ENCODE data around the gene TMOD1. TPM values are rescaled to one million over a fixed set of nuclear protein-coding genes. Genes with fewer than 3 reads are reported as not detected.

Gene TMOD1
- total and polyA plus RNA-seq, 3 donors from 2014 or later = 3.9 to 7.8 (median 3.9) TPM

DNA sequence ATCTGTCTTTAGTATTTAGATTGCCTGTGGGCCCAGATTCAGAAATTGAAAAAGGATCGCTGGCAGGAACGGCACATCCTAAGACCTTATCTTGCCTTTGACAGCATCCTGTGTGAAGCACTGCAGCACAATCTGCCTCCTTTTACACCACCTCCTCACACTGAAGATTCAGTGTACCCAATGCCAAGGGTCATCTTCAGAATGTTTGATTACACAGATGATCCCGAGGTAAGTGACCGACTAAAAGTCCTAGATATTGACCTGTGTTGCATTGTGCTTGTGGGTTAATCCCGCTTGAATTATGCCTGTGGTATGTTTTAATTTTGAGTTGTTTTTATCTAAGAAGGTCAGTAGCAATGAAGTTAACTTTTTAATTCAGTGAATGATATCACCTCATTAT, 146.5 kb downstream of the TMOD1 start:
- intact Hi-C loops (cut with DNase I; ENCODE audit: low total_unique reads) = no loop called here
- no peaks in the 10 kb centered on the region for H3K36me3 ChIP-seq (ENCODE audit: low read depth, missing control alignments)

More for the DNA sequence above, 146.5 kb downstream of the TMOD1 start:
- Histone ChIP-seq H3K27ac (no peak overlapping the region), H3K9me3 (no peaks in the 10 kb centered on the region), H3K4me3 (no peak overlapping the region), H3K4me1 (no peaks in the 10 kb centered on the region), H3K27me3 (no peaks in the 10 kb centered on the region)
- TF ChIP-seq, protein P1, sequence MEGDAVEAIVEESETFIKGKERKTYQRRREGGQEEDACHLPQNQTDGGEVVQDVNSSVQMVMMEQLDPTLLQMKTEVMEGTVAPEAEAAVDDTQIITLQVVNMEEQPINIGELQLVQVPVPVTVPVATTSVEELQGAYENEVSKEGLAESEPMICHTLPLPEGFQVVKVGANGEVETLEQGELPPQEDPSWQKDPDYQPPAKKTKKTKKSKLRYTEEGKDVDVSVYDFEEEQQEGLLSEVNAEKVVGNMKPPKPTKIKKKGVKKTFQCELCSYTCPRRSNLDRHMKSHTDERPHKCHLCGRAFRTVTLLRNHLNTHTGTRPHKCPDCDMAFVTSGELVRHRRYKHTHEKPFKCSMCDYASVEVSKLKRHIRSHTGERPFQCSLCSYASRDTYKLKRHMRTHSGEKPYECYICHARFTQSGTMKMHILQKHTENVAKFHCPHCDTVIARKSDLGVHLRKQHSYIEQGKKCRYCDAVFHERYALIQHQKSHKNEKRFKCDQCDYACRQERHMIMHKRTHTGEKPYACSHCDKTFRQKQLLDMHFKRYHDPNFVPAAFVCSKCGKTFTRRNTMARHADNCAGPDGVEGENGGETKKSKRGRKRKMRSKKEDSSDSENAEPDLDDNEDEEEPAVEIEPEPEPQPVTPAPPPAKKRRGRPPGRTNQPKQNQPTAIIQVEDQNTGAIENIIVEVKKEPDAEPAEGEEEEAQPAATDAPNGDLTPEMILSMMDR (IDR thresholded peaks at IDR 0.05) = no peak
- TF ChIP-seq POLR2A (IDR thresholded peaks at IDR 0.05) = no peak
- no peak for DNase-seq
- 91 to 92% methylated on average over 5 of the region's 5 CpGs for WGBS, 2 donors

Other genes starting within 250 kb of the TMOD1 start
- 10 to 100 TPM; 52.3 to 66.1 TPM for gene CCDC180, start 194.0 kb upstream of the TMOD1 start, total RNA-seq
- gene CCDC180, start 194.0 kb upstream of the TMOD1 start, polyA plus RNA-seq (ENCODE audit: insufficient read depth, low read depth, low replicate concordance) = 89.3 TPM
- gene TDRD7, start 89.6 kb upstream of the TMOD1 start, total RNA-seq = 10 to 100 TPM; 31.2 to 32.2 TPM
- gene TDRD7, start 89.6 kb upstream of the TMOD1 start, polyA plus RNA-seq (ENCODE audit: insufficient read depth, low read depth, low replicate concordance) = 85.8 TPM
- 10 to 100 TPM; 31.8 to 35.6 TPM for gene TSTD2, start 131.7 kb downstream of the TMOD1 start, total RNA-seq
- 20.0 TPM for gene TSTD2, start 131.7 kb downstream of the TMOD1 start, polyA plus RNA-seq (ENCODE audit: insufficient read depth, low read depth, low replicate concordance)
- 10 to 100 TPM; 36.9 to 41.7 TPM for gene NCBP1, start 132.2 kb downstream of the TMOD1 start, total RNA-seq
- 36.6 TPM for gene NCBP1, start 132.2 kb downstream of the TMOD1 start, polyA plus RNA-seq (ENCODE audit: insufficient read depth, low read depth, low replicate concordance)
- 10 to 100 TPM; 10.6 TPM for gene XPA, start 195.7 kb downstream of the TMOD1 start, total RNA-seq
- 7.3 TPM for gene XPA, start 195.7 kb downstream of the TMOD1 start, polyA plus RNA-seq (ENCODE audit: insufficient read depth, low read depth, low replicate concordance)

Measured in testis (tissue), 3 donors.